Neural progenitor cell (in vitro differentiated cells): ENCODE results near the gene TUG1. TPM values are rescaled to one million over a fixed set of nuclear protein-coding genes. Genes with fewer than 3 reads are reported as not detected.

Experiments
- DNase-seq: peaks from one replicate; pipeline ENCODE4 v3.0.0-alpha.2; 2016; ENCODE audit warnings: low spot score
- H2AFZ ChIP-seq: fragments of 200-600 bp; sonication (generic); replicated peaks from 2 replicates; pipeline ENCODE4 v1.6.1; 2016; ENCODE audit warnings: antibody characterized with exemption
- H3F3A ChIP-seq: fragments of 200-600 bp; sonication (generic); 2 replicates; pipeline ENCODE4 v1.6.1; 2016; ENCODE audit warnings: antibody characterized with exemption, low read depth
- H3K27ac ChIP-seq: fragments of 200-600 bp; sonication (generic); 2 replicates; pipeline ENCODE4 v1.5.1; 2016; ENCODE audit warnings: mild to moderate bottlenecking
- H3K27me3 ChIP-seq: fragments of 200-600 bp; sonication (generic); 2 replicates; pipeline ENCODE4 v1.6.1; 2016; ENCODE audit warnings: mild to moderate bottlenecking, moderate library complexity
- H3K36me3 ChIP-seq: fragments of 200-600 bp; sonication (generic); 2 replicates; pipeline ENCODE4 v1.5.1; 2016
- H3K4me1 ChIP-seq: fragments of 200-600 bp; sonication (generic); 2 replicates; pipeline ENCODE4 v1.6.1; 2016; ENCODE audit warnings: mixed run types
- H3K4me2 ChIP-seq: fragments of 200-600 bp; sonication (generic); 2 replicates; pipeline ENCODE4 v1.6.1; 2016
- H3K4me3 ChIP-seq: fragments of 200-600 bp; sonication (generic); 2 replicates; pipeline ENCODE4 v1.5.1; 2016
- H3K79me2 ChIP-seq: fragments of 200-600 bp; sonication (generic); 2 replicates; pipeline ENCODE4 v1.6.1; 2016; ENCODE audit warnings: low read depth
- H3K9ac ChIP-seq: fragments of 200-600 bp; sonication (generic); 2 replicates; pipeline ENCODE4 v1.6.1; 2016
- H3K9me3 ChIP-seq: fragments of 200-600 bp; sonication (generic); 2 replicates; pipeline ENCODE4 v1.5.1; 2016; ENCODE audit warnings: low read depth
- H4K20me1 ChIP-seq: fragments of 200-600 bp; sonication (generic); 2 replicates; pipeline ENCODE4 v1.6.1; 2016; ENCODE audit warnings: low read depth
- H3K27ac Mint-ChIP-seq: 3 replicates; pipeline ENCODE4 v1.8.0; 2021; ENCODE audit warnings: mixed read lengths
- H3K27me3 Mint-ChIP-seq: 2 replicates; pipeline ENCODE4 v1.8.0; 2022; ENCODE audit warnings: low read depth, mild to moderate bottlenecking, inconsistent platforms, moderate library complexity, mixed read lengths; ENCODE audit not compliant: insufficient read depth
- H3K36me3 Mint-ChIP-seq: 3 replicates; pipeline ENCODE4 v1.8.0; 2021; ENCODE audit warnings: mixed read lengths
- H3K4me1 Mint-ChIP-seq: 3 replicates; pipeline ENCODE4 v1.8.0; 2021; ENCODE audit warnings: mixed read lengths
- H3K4me3 Mint-ChIP-seq: 3 replicates; pipeline ENCODE4 v1.8.0; 2021; ENCODE audit warnings: mild to moderate bottlenecking, moderate library complexity, mixed read lengths
- H3K9me3 Mint-ChIP-seq: 3 replicates; pipeline ENCODE4 v1.8.0; 2020; ENCODE audit warnings: mixed read lengths
- EZH2 ChIP-seq: fragments of 200-600 bp; sonication (generic); IDR thresholded peaks from 2 replicates; pipeline ENCODE4 v1.6.1; 2017; ENCODE audit warnings: antibody characterized with exemption, mild to moderate bottlenecking, moderate library complexity
- EZH2phosphoT487 ChIP-seq: fragments of 200-600 bp; sonication (generic); IDR thresholded peaks from 2 replicates; pipeline ENCODE4 v1.6.1; 2017; ENCODE audit warnings: antibody characterized with exemption
- small RNA-seq: library from RNA; depleted of rRNA; stranded (forward); fragments of <200 nt; gene quantifications from one replicate; pipeline ENCODE3, GENCODE V24; 2015
- total RNA-seq: library from RNA; depleted of rRNA; stranded (reverse); fragments of >200 nt; gene quantifications from 2 replicates; pipeline ENCODE4 v1.2.3, GENCODE V29; 2015; ENCODE audit warnings: low replicate concordance
- TF ChIP-seq, protein P1 (sequence below): fragments of 200-600 bp; sonication (generic); IDR thresholded peaks from 2 replicates; pipeline ENCODE4 v1.5.1; 2017; ENCODE audit warnings: antibody characterized with exemption, mild to moderate bottlenecking

Gene TUG1
- total RNA-seq, 1 donor from 2014 or later, result 136 TPM

DNA sequence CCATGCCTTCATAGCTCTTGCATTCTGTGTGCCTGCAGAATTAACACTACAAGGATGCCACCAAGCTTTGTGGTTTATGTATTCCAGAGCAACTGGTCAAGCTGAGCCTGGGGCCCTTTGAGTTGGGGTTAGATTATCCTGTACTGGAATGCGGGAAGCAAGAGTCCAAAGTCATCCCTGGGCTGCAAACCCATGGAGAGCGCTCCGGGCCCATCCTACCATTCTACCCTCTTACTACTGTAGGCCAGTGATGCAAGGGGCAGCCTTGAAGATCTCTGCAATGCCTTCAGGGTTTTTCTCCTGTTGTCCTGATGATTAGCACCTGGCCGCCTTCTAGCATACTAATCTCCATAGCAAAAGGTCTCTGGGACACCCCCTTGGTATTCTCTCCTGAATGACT is 51.3 kb downstream of the TUG1 start:
- H3K27ac Mint-ChIP-seq, result no peak overlapping the region
- no peaks in the 10 kb centered on the region for H3F3A ChIP-seq
- no peaks in the 10 kb centered on the region for H3K4me1 ChIP-seq
- no peak overlapping the region for H3K9ac ChIP-seq
- H3K4me2 ChIP-seq, result no peak overlapping the region
- no peaks in the 10 kb centered on the region for H3K27me3 ChIP-seq
- no peaks in the 10 kb centered on the region for H3K79me2 ChIP-seq
- H4K20me1 ChIP-seq, result no peaks in the 10 kb centered on the region
- peaks cover 6% of the 10 kb centered on the region for H3K9me3 Mint-ChIP-seq
- DNase-seq, result no peak
- H3K9me3 ChIP-seq, result no peaks in the 10 kb centered on the region
- H3K4me1 Mint-ChIP-seq, result no peaks in the 10 kb centered on the region
- TF ChIP-seq EZH2phosphoT487, result no peak
- no peak for TF ChIP-seq EZH2
- TF ChIP-seq, protein P1, sequence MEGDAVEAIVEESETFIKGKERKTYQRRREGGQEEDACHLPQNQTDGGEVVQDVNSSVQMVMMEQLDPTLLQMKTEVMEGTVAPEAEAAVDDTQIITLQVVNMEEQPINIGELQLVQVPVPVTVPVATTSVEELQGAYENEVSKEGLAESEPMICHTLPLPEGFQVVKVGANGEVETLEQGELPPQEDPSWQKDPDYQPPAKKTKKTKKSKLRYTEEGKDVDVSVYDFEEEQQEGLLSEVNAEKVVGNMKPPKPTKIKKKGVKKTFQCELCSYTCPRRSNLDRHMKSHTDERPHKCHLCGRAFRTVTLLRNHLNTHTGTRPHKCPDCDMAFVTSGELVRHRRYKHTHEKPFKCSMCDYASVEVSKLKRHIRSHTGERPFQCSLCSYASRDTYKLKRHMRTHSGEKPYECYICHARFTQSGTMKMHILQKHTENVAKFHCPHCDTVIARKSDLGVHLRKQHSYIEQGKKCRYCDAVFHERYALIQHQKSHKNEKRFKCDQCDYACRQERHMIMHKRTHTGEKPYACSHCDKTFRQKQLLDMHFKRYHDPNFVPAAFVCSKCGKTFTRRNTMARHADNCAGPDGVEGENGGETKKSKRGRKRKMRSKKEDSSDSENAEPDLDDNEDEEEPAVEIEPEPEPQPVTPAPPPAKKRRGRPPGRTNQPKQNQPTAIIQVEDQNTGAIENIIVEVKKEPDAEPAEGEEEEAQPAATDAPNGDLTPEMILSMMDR, result no peak
- no peak overlapping the region for H2AFZ ChIP-seq
- peaks cover 3% of the 10 kb centered on the region for H3K27me3 Mint-ChIP-seq
- no peaks in the 10 kb centered on the region for H3K36me3 ChIP-seq
- no peak overlapping the region for H3K4me3 ChIP-seq
- no peak overlapping the region for H3K27ac ChIP-seq
- H3K4me3 Mint-ChIP-seq, result no peak overlapping the region
- H3K36me3 Mint-ChIP-seq, result no peaks in the 10 kb centered on the region

DNA sequence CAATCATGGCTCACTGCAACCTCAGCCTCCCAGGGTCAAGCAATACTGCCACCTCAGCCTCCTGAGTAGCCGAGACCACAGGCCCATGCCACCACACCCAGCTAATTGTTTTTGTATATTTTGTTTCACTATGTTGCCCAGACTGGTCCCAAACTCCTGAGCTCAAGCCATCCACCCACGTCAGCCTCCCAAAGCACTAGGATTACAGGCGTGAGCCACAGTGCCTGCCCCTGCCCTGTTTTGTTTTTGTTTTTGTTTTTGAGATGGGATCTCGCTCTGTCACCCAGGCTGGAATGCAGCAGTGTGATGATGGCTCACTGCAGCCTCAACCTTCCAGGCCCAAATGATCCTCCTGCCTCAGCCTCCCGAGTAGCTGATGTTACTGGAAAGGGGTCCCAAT is 53.5 kb downstream of the TUG1 start:
- H3K9me3 ChIP-seq, result no peaks in the 10 kb centered on the region
- TF ChIP-seq EZH2phosphoT487 (no peak), EZH2 (no peak)
- TF ChIP-seq, protein P1, result no peak

More for the DNA sequence above, 53.5 kb downstream of the TUG1 start:
- Histone ChIP-seq H4K20me1 (no peaks in the 10 kb centered on the region), H3K4me1 (no peaks in the 10 kb centered on the region), H3K27me3 (no peaks in the 10 kb centered on the region), H3K79me2 (no peaks in the 10 kb centered on the region), H3K36me3 (no peaks in the 10 kb centered on the region), H3K27ac (no peak overlapping the region), H3K4me3 (no peak overlapping the region), H3K4me2 (no peak overlapping the region), H3K9ac (no peak overlapping the region), H2AFZ (no peak overlapping the region), H3F3A (no peaks in the 10 kb centered on the region)
- Mint-ChIP-seq H3K9me3 (peaks cover 4% of the 10 kb centered on the region), H3K27ac (no peak overlapping the region), H3K27me3 (peaks cover 3% of the 10 kb centered on the region), H3K4me1 (no peaks in the 10 kb centered on the region), H3K4me3 (no peak overlapping the region), H3K36me3 (peaks cover 1% of the 10 kb centered on the region)
- no peak for DNase-seq

Small RNA genes lying within 50 kb of the gene (small RNA-seq; reads per million reads assigned to genes)
- not detected for gene RF01892

Other genes with a start within 250 kb of the TUG1 start
- 29.8 and 35.0 TPM in 2 replicates for gene MORC2, start 491 bp upstream of the TUG1 start, total RNA-seq
- gene SMTN, start 112.1 kb downstream of the TUG1 start, total RNA-seq, result 14.1 and 24.0 TPM in 2 replicates
- 7.4 and 13.9 TPM in 2 replicates for gene SELENOM, start 138.3 kb downstream of the TUG1 start, total RNA-seq
- gene INPP5J, start 153.7 kb downstream of the TUG1 start, total RNA-seq, result 1.5 and 3.7 TPM in 2 replicates
- gene PLA2G3, start 171.2 kb downstream of the TUG1 start, total RNA-seq, result 0.41 and 3.6 TPM in 2 replicates
- gene RNF185, start 190.9 kb downstream of the TUG1 start, total RNA-seq, result 23.2 and 31.1 TPM in 2 replicates
- gene LIMK2, start 243.0 kb downstream of the TUG1 start, total RNA-seq, result 28.1 and 45.8 TPM in 2 replicates